Measurements from ENCODE around the gene DOLPP1.
"Not testable (repeated sequence)": the region's sequence is repeated elsewhere in the genome, so short reads cannot be mapped to it uniquely, and the experiment has no call there.

Gene DOLPP1

DNA sequence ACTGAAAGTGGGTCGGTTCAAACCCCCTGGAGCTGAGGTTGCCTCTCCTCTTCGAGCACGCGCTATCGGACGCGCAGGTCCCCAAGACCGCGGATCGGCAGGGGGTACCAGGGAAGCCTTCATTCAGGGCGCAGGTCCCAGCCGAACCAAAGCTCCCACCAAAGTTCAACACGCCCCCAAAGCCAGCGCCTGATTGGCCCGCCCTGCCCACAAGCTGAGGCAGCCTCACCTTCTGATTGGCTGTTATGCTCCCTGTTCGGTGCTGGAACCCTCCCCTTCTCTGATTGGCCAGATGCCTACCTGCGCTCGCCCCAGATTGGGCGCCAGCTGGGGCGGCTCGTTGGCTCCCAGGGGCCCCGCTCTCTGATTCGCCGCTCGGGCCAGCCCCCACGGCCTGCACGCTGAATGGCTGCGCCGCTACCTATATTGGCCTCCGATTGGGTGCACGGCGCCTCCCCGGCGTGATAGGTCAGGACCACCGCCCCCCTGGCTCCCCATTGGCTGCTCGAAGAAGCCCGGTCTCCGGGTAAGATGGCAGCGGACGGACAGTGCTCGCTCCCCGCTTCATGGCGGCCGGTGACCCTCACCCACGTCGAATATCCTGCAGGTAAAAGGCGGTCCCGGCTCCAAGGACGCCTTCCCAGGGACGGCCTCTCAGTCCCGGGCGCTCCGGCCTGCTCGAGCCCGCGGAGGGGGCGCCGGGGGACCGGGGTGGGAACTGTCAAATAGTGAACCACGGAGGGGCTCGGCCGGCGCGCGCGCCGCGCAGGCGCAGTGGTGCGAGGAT lies at the start of gene DOLPP1:
Gene DOLPP1, plus strand, starts transcription at position 511 of the 787 bp plus-strand sequence. Its CDS starts 21 bp downstream, at position 532.
- DNase-seq, result peak; percentile 98

DNA sequence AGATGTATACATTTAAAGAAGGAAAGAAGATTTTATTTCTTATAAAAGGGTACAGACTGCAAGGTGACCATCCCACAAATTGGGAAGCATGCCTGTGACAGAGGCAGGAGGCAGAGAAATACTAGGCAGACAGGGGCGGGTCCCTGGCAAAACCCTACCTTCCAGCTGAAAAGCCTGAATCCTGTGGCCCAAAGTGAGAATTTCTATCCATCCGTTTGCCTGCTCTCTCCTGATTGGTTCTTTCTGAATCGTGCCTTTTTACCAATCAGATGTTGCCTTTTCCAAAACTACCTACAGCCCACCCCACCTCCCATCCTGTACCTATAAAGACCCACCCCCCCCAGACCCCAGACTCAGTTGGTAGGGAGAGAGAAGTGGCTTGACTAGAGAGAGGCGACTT lies 49.4 kb upstream of the DOLPP1 start:
- no peak for DNase-seq

DNA sequence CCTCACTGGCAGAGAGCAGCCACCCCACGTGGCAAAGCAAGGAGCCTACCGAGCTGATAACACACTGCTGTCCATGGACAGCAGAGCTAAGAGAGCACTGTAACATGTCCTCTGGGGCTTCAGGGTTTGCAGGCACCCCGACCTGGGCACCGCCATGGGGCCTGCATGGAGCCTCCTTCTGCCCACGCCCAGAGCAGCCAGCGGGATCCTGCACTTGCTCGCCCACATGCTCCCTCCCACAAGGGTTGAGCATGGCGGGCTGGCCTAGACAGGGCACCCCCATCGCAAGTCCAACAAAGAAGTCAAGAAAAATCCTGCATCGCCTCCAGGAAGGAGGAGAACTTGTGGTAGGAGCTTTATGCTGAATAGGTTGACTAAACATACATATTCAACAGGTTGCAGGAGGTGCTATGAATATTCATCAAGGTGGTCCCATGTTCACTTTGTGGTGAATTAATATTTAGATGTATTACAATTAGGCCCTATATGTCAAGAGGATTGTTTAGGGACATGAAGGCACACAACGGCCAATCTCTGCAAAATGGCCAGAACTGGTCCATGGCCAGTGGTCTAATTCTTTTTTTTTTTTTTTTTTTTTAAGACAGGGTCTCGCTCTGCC lies 48.3 kb upstream of the DOLPP1 start:
- no peak for DNase-seq

- DNase-seq, result no peak
Measured at GRCh38 chr9:129033216-129033615, 47.7 kb upstream of the DOLPP1 start.

DNA sequence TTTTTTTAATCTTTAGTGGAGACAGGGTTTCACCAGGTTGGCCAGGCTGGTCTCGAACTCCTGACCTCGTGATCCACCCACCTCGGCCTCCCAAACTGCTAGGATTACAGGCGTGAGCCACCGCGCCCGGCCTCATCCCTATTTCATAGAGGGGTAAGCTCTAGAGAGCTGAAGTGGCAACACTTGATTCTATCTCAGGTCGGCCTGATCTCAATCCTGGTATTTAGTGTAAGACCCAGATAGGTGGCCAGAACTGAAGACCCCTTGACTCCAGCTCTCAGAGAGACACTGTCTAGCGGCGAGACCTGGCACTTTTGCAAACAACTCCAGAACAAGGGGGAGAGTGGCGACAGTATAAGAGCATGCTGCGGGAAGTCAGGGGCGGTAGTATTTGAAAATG lies 45.1 kb upstream of the DOLPP1 start:
- not testable (repeated sequence) for DNase-seq

GRCh38 chr9:129036241-129036922 lies 44.5 kb upstream of the DOLPP1 start, which contains the start of gene MIGA2:
Gene MIGA2, plus strand, starts transcription at chr9:129036626. Its CDS starts 3,969 bp downstream, at chr9:129040595.
- peak; percentile 87 for DNase-seq

DNA sequence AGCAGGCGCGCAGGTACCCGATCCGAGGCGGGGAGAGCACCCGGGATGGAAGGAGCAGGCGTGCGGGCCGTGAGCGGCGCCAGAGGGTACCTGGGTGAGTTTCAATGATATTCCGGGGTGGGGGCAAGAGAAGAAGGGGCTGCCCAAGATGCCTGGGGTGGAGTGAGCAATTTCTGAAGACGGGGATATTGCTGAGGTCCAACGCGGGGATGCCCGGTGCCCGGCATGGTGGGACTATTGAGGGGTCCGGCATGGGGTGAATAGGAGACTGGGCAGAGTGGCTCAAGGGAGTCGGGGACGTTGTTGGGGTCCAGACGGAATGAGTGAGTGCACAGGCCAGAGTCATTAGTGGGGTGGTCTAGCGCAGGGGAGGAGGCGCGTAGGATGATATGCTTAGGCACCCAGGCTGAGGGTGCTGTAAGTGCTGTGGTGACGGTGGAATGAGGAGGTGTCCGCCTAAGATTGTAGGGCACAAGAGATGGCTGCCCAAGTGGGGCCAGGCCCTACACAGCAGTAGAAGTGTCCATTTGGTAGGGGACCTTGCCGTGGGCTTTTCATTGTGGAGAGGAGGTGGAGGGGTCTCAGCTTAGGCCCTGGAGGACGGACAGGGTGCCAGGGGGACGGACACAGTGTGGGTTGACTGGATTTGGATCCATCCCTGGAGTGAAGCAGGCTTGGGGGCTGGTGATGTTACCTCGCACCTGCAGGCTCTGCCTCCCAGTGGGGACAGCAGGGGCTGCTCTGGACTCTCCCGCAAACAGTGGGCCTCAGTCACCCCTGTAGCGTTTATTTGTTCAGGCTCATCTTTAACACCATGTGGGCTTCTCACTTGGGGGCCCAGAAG lies 43.8 kb upstream of the DOLPP1 start:
- no peak for DNase-seq

GRCh38 chr9:129037767-129038098 lies 43.2 kb upstream of the DOLPP1 start:
- no peak for DNase-seq

GRCh38 chr9:129038109-129038852 lies 42.6 kb upstream of the DOLPP1 start:
- DNase-seq, result no peak

GRCh38 chr9:129040113-129040643 lies 40.7 kb upstream of the DOLPP1 start:
- no peak for DNase-seq

DNA sequence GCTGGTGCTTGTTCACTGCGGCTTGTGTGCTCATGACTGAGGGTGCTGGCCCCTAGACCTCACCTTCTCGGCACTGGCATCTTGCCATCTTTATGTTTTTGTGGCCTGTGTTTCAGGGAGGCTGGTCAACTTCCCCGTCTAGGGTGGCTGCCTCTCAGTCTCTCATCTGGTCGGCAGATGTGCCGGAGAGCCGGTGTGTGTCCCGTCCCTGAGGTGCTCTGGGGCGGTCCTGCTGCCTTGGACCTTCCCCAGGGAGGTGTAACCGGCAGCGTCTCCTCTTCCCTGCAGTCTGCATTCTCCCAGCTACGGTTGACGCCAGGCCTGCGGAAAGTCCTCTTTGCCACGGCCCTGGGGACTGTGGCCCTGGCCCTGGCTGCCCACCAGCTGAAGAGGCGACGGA lies 38.9 kb upstream of the DOLPP1 start:
- DNase-seq, result no peak

DNA sequence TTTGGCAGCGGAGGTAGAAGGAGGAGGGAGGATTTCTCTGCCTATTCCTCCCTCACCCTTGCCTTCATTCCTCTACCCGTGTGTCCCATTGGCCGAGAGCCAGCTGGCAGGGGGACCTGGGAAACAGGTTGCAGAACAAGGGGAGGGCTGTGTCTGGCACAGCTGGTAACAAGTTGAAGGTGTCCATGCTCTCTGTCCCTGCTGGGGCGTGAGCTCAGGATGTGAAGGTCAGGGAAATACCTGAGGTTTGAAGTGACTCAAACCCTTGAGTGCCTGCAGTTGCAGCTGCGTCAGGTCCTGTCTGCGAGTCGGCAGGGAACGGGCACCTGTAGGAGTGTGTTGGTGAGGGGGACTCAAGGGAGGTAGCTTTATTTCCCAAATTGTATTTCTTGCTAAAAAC lies 28.3 kb upstream of the DOLPP1 start:
- no peak for DNase-seq

DNA sequence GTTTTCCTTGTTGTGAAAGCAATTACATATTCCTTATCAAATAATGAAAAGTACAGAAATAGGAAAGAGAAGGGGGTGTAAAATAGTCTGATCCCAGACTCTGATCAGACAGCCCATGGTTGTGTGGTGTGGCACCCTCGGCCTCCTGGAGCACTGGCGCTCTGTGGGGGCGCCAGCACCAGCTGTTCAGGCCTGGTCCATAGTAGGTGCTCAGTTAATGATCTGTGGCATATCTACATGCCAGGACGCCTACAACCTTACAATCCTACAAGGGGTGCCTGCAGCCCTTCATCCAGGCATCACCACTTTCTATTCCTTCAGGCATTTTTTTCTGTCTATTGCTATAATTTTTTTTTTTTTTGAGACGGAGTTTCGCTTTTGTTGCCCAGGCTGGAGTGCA lies 27.9 kb upstream of the DOLPP1 start:
- DNase-seq, result no peak

DNA sequence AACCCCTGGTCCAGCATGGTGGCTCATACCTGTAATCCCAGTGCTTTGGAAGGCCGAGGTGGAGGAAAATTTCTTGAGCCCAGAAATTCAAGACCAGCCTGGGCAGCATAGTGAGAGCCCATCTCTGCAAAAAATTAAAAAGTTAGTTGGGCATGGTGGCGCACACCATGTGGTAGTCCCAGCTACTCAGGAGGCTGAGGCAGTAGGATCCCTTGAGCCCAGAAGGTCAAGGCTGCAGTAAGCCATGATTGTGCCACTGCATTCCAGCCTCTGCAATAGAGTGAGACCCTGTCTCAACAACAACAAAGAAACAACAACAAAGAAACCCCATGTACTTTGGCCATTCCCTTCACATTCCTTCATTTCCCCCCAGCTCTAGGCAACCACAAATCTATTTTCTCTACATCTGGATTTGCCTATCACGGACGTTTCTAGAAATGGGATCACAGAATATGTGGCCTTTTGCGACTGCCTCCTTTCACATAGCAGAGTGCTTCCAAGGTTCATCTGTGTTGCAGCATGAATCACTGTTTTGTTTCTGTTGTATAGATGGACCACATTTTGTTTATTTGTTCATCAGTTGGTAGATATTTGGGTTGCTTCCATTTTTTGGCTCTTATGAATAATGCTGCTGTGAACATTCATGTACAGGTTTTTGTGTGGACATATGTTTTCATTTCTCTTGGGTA lies 26.6 kb upstream of the DOLPP1 start:
- DNase-seq, result no peak

- DNase-seq, result no peak
Measured at GRCh38 chr9:129058965-129059795, 21.7 kb upstream of the DOLPP1 start.

DNA sequence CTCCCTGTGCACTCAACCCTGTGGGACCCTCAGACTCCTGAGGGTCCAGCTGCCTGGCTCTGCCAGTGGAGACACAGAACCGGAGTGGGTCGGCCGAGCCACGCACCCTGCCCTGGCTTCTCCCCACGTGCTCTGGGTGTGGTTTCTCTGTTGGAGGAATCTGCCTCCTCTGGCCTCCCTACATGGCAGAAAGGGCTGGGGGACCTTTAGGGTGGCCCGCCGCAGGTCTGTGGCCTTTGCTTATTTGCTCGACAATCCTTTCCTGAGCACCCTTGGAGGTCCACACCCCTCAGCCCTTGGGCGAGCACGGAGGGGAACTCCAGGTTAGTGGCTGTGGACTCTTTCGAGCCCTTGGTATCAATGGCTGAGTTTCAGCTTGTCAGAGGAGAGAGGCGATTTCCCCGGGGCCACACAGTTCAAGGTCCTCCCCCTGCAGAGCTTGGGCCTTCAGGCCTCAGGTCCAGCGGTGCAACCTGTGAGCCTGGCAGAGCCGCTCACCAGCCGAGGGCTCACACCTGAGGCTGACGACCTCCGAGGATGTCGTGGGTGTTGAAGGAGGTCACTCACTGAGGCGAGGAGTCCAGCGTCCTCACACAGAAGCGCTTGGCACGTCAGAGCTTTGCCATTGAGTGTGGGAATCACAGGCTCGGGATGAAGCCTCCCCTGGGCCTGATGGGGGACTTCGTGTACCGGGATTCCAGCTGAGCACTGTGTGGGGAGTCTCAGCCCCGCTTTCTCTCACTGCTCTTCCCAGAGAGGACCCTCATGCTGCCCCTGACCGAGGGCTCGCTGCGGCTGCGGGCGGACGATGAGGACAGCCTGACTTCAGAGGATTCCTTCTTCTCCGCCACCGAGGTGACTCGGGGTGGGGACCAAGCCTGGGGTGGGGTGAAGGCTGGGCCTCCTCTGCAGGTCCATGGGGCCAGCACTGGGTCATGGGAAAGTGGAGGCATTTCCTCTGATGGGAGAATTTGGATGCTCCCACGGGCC lies 20.8 kb upstream of the DOLPP1 start:
- no peak for DNase-seq

DNA sequence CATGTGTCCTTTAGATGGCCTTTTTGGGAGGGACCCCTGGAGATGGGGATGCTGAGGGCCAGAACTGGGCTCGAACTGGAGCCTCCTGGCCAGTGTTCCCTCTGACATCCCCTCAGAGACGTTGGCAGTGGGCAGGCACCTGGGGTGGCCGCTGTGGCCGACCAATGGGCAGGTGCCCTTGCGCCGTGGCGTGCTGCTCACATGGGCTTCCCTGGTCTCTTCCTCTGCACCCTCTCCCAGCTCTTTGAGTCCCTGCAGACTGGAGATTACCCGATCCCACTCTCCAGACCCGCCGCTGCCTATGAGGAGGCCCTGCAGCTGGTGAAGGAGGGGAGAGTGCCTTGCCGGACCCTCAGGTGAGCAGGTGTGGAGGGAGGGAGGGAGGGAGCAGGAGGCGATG lies 19.9 kb upstream of the DOLPP1 start:
- no peak for DNase-seq

DNA sequence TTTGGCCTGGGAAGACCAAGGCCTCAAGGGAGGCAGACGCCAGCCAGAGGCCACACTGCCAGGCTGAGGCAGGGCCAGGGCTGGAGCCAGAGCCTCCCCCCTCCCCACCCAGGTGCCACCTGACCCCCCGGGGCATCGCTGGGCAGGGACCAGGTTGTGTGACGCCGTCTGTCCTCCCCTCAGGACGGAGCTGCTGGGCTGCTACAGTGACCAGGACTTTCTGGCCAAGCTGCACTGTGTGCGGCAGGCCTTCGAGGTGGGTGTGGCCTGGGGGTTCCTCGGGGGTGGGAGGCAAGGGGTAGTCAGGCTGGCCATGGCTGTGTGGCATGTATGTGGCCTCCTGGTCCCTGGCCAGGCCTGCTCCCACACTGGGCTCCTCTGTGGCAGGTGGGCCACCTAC lies 17.9 kb upstream of the DOLPP1 start:
- no peak for DNase-seq

DNA sequence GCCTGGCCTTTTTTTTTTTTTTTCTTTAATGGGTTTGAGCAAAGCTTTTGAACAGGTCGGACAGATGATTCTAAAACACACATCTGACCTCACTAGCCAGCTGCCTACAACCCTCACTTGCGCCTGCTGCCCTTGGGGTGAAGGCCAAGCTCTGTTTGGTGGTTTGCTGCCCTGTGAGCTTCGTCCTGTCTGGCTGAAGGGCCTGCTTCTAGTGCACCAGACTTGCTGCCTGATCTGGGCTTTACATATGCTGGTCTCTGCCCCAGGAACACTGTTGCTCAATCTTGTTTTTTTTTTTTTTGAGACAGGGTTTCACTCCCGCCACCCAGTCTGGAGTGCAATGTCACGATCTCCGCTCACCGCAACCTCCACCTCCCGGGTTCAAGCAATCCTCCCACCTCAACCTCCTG lies 16.4 kb upstream of the DOLPP1 start:
- DNase-seq, result no peak

All from activated CD4-positive, alpha-beta T cell treated with anti-CD3 and anti-CD28 coated beads for 1 hour (primary cell).